NCI-H187 treated with DMSO at 0.1 percent for 48 hours (cell line): ENCODE measurements around the gene CYP2C19.
"Not testable (repeated sequence)": the region's sequence is repeated elsewhere in the genome, so short reads cannot be mapped to it uniquely, and the experiment has no call there.

Experiments used
- DNase-seq: peaks from one replicate; lab custom pipeline; 2025; lab: John Stamatoyannopoulos, UW

Gene CYP2C19

DNA sequence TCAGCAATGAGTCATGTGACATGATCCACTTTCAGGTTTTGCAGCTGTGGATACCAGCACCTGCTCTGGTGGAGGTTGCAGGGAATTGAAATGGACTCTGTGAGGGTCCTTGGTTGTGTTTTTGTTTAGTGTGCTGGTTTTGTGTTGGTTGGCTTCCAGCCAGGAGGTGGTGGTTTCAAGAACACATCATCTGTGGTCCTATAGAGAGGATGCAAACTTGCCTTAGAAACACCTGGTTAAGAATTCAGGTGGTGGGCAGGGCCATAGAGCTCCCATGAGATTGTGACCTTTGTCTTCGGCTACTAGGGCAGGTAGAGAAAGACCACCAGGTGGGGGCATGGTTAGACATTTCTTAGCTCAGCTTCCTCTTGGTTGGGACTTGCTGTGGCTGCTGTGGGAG lies 116.7 kb downstream of the CYP2C19 start:
- DNase-seq = no peak

GRCh38 chr10:94889123-94889522 lies 126.6 kb downstream of the CYP2C19 start:
- no peak for DNase-seq

DNA sequence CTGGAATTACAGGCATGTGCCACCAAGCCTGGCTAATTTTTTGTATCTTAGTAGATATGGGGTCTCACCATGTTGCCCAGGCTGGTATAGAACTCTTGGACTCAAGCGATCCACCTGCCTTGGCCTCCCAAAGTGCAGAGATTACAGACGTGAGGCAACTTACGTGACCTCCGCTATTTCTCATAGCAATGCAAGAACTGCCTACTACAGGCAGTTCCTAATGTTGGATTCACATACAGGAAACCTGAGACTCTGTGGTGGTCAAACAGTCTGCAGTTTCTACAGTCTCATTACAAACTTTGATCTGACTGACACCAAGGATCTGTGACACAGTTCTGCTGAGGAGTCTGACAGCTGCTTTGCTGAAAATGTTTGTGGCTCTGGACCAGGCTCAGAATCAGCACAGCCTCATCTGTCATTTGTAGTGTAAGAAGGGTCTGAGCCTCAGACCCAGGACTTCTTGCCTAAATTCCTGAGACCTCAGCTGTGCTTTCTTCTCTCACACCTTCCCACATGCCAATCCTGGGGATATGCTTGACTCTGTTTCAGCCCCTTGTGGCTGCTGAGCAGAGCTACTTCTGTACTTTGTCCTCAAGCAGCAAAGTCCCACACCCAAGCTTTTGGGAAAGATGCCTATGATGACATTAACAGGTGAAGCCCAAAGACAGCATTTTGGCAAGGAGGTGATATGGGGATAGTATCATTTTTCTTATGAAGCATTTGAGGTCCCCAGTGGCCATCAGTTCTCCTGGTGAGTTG lies 128.0 kb downstream of the CYP2C19 start:
- DNase-seq = no peak

DNA sequence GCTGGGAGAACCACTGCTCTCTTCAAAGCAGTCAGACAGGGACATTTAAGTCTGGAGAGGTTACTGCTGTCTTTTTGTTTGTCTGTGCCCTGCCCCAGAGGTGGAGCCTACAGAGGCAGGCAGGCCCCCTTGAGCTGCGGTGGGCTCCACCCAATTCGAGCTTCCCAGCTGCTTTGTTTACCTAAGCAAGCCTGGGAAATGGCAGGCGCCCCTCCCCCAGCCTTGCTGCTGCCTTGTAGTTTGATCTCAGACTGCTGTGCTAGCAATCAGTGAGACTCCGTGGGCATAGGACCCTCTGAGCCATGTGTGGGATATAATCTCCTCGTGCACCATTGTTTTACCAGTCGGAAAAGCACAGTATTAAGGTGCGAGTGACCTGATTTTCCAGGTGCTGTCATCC lies 135.9 kb downstream of the CYP2C19 start:
- DNase-seq = not testable (repeated sequence)

DNA sequence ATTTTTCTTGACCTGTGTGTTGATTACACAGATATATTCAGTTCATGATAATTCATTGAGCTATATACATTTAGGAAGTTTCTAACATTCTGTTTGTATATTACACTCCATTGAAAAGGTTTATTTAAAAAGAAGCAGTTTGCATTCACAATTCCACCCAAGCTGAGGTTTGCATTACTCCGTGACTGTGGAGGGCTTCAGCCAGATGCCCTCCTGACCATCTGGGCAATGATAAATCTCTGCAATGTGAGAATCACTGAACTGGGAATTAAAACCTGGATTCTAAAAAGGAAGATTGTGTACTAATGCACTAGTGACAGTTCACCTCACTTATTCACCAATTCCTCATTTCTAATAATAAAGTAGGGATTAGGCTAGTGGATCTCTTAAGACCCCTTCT lies 139.6 kb downstream of the CYP2C19 start:
- DNase-seq = no peak

DNA sequence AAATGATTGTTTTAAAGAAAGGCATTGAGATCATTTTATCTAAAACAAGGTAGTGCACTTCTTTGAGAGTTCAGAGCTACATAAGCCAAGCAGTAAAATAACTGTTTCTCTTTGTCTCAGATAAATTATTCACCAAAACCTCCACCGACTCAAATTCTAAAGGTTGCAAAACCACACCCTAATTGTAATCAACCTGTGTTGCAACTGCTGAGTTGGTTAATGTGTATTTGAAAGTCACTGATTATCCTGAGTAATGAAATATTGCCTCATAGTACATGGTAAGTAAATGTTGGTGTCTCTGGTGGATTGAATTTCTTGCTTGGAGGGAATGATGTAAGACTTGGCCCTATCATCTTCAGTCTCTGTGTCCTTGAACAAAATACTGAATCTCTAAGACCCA lies 140.1 kb downstream of the CYP2C19 start:
- DNase-seq = no peak
